ENCODE data around the gene MFF.
"Not testable (repeated sequence)": the region's sequence is repeated elsewhere in the genome, so short reads cannot be mapped to it uniquely, and the experiment has no call there.

The MFF gene

DNA sequence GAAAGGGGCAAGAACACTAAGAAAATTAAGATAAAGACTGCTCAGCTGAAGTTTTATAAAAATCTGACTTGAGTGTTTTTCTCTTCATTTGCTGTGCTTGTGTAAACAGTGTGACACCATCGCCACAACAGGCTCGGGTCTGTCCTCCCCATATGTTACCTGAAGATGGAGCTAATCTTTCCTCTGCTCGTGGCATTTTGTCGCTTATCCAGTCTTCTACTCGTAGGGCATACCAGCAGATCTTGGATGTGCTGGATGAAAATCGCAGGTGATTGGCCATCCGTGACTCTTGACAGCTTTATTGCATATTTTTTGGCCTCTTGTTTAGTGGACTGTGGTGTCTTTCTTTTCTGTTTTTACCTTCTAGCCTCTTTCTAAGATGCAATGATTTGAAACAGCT, 22.1 kb downstream of the MFF start:
- no peak for DNase-seq (ENCODE audit: insufficient read length, low spot score)
- no peak for FAIRE-seq
- peak; percentile 1 for TF ChIP-seq CTCF (IDR thresholded peaks at IDR 0.05; ENCODE audit: insufficient read depth, missing control alignments)

DNA sequence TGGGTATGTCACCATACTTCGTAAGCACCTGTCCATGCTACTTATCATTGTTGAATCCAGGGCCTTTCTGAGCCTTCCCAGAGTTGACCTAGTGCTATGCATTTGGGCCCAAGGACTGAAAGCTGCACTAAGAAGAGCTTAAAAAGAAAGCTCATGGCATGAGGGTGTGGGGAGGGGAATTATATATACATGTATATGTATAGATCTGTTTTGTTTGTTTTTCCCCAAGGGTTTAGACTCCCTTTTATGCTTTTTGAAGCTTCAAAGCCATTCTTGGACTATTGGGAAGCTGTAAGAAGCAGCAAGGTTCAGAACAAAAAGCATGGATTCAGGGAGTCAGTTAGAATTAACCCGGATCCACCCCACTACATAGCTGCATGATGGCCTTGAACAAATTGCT, 23.3 kb downstream of the MFF start:
- DNase-seq (ENCODE audit: insufficient read length, low spot score) (no peak), FAIRE-seq (no peak)
- TF ChIP-seq CTCF (IDR thresholded peaks at IDR 0.05; ENCODE audit: insufficient read depth, missing control alignments), result no peak

GRCh38 chr2:227349989-227350612, 25.1 kb downstream of the MFF start:
- DNase-seq (ENCODE audit: insufficient read length, low spot score) (no peak), FAIRE-seq (no peak)
- no peak for TF ChIP-seq CTCF (IDR thresholded peaks at IDR 0.05; ENCODE audit: insufficient read depth, missing control alignments)

- DNase-seq (ENCODE audit: insufficient read length, low spot score) (no peak), FAIRE-seq (no peak)
- no peak for TF ChIP-seq CTCF (IDR thresholded peaks at IDR 0.05; ENCODE audit: insufficient read depth, missing control alignments)
Measured at GRCh38 chr2:227351639-227352038, 26.6 kb downstream of the MFF start.

DNA sequence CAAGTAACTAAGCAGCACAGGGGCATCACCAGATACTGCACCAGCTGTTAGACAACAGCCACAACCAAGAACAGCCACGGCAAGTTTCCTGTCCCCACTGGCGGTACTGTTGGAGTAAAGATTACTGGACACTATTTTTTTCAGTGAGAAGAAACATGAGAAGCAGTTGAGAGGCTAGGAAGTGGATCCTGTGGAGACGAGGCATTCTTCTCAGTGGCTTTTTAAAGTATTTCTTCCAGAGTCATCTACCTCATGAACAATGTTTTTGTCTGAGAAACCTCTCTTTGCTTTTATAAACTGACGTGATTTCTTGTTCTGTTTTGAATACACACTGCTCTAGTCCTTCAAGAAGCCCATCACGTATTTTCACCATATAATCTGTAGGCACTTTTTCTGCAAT, 35.3 kb downstream of the MFF start:
- DNase-seq (ENCODE audit: insufficient read length, low spot score) (no peak), FAIRE-seq (no peak)
- no peak for TF ChIP-seq CTCF (IDR thresholded peaks at IDR 0.05; ENCODE audit: insufficient read depth, missing control alignments)

- TF ChIP-seq CTCF (IDR thresholded peaks at IDR 0.05; ENCODE audit: insufficient read depth, missing control alignments), result peak; percentile 23
- FAIRE-seq, result no peak
- DNase-seq (ENCODE audit: insufficient read length, low spot score), result no peak
Measured at GRCh38 chr2:227363756-227364155, 38.7 kb downstream of the MFF start.

DNA sequence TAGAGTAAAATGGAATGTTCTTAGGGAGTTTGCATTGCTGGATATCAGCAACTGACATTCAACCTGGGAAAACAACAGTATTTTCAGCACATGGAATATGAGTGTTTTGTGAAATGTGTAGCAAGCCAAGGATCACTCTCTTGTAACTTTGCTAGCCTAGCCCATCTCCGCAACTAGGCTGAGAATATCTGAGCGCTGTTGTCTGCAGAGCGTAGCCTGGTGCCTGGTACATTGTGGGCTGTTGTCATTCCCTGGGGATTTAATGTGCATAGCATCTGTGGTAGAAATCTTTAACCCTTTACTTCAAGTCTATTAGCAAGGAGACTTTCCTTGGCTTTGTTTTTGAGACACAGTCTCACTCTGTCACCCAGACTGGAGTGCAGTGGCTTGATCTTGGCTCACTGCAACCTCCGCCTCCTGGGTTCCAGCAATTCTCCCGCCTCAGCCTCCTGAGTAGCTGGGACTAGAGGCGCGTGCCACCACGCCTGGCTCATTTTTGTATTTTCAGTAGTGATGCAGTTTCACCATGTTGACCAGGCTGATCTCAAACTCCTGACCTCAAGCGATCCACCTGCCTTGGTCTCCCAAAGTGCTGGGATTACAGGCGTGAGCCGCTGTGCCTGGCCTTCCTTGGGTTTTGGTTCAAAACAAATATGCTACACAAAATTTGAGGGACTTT, 39.7 kb downstream of the MFF start:
- FAIRE-seq; DNase-seq (ENCODE audit: insufficient read length, low spot score): not testable (repeated sequence)

All from D721Med (cell line).